ENCODE measurements around the gene ICOS.

The ICOS gene

DNA sequence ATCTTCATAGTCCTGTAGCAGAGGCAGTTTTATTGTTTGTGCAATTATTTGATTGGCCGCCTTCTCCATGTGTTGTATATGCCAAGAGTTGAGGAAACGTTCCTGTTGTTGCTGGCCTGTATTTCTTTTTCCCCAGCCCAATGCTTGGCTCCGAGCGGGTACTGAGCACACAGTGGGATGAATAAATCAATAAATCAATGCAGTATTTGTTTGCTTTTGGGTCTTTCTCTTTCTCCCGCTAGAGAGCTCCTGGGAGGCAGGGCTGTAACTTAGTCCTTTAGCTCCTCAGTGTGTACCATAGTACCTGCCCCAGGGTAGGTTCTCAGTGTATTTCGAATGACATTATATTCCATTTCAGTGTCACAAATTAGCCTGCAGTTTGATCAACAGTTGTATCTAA lies 71.8 kb downstream of the ICOS start:
- FAIRE-seq (no peak), DNase-seq (ENCODE audit: low spot score) (no peak)

DNA sequence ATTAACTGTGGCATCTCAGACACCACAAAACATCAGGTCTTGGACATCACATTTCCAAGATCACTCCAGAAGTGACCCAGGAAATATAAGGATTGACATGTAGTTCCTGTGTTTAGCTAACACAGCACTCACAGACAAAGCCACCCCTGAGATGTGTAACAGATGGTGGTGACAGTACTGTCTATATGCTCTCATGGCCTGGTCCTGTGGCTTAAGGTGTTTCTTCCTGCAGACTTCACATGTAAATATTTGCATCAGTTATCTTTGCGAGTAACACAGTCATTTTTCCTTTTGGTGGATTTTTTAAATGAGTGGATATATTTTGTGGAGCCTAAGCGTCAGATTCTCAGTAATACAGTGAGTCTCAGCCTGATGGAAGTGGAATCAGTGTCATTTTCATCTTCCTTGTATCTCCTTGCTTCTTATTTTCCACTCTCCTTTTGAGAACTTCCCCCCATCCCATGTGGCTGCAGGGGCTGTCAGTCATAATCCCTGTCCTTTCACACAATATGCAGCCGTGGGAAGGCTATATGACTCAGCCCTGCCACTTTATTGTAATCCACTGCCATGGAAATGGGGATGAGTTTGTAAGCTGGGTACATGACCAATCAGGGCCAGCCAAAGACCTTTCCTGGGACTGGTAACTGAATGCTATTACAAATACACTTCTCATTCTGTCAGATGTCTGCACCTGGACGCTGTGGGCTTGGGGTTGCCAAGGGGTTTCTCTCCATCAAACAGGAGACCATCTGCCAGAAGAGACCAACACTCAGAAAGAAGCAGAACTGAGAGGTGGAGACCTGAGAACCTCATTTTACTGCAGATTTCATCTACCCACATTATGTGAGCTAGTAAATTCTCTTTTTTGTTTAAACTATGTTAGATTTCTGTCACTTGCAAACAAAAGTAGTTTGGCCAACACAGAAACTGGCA lies 74.3 kb downstream of the ICOS start:
- no peak for DNase-seq (ENCODE audit: low spot score)
- no peak for FAIRE-seq
